ENCODE measurements around the gene MTFMT. TPM values are rescaled to one million over a fixed set of nuclear protein-coding genes. Genes with fewer than 3 reads are reported as not detected.

Gene MTFMT
- total and polyA plus RNA-seq, 2 of the 13 experiments (the other 11 are each of a cell fraction or from before 2014, with no cell fraction given) = 9.9 to 23.2 TPM

GRCh38 chr15:64970698-64971097 lies 58.7 kb downstream of the MTFMT start (continued):
- no peak for TF ChIP-seq RAD51 (IDR thresholded peaks at IDR 0.05; ENCODE audit: borderline replicate concordance)
- TF ChIP-seq CCDC6 (CRISPR knock-in tag; IDR thresholded peaks at IDR 0.05) = no peak
- TF ChIP-seq NFE2L2 (IDR thresholded peaks at IDR 0.05; ENCODE audit: low read length) = no peak
- no peak for TF ChIP-seq RXRA (CRISPR knock-in tag; IDR thresholded peaks at IDR 0.05)
- no peak for TF ChIP-seq RNF219 (CRISPR knock-in tag; IDR thresholded peaks at IDR 0.05)
- TF ChIP-seq FOSL2 (CRISPR knock-in tag; IDR thresholded peaks at IDR 0.05) = no peak
- no peak for TF ChIP-seq NKX3-1 (CRISPR knock-in tag; IDR thresholded peaks at IDR 0.05)
- TF ChIP-seq TBL1XR1 (IDR thresholded peaks at IDR 0.05; ENCODE audit: borderline replicate concordance, low read length, partially characterized antibody) = no peak
- TF ChIP-seq, protein P1, sequence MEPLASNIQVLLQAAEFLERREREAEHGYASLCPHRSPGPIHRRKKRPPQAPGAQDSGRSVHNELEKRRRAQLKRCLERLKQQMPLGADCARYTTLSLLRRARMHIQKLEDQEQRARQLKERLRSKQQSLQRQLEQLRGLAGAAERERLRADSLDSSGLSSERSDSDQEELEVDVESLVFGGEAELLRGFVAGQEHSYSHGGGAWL (CRISPR knock-in tag; IDR thresholded peaks at IDR 0.05) = no peak
- TF ChIP-seq ZNF678 (CRISPR knock-in tag; IDR thresholded peaks at IDR 0.05) = no peak
- TF ChIP-seq GABPB1 (CRISPR knock-in tag; IDR thresholded peaks at IDR 0.05) = no peak
- no peak for TF ChIP-seq NFATC3 (CRISPR knock-in tag; IDR thresholded peaks at IDR 0.05)

DNA sequence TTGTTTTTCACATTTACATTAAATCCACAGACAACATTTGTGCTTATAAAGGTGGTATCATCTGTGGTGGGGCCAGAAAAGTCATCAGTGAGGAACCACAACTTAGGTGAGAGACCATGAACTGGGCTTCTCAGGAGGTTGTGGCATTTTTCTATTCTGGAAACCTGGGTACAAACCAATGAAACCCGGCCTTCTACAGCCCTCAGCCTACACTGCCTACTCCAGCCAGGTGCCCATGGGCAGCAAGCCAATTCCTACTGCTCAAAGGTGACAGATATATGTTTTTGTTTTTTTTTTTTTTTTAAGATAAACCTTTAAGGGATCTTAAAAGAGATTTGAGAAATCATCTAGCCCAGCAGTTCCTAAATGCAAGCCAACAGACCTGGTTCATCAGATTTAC lies 60.0 kb downstream of the MTFMT start:
- BruUV-seq (replicated peaks) = no TSS peak
- H3K4me2 ChIP-seq (ENCODE audit: low read depth, low read length) = no peak overlapping the region
- ATAC-seq = no peak
- 89% methylated on average over 1 of the region's 1 CpG for WGBS (ENCODE audit: low lambda C conversion rate)
- FAIRE-seq = no peak
- in situ Hi-C loops (cut with HindIII; ENCODE audit: extremely low pct_ligation_motif_present, low pct_unique_long_range_greater_than_20kb) = no loop called here
- no peak for DNase-seq (ENCODE audit: low spot score)
- no peaks in the 10 kb centered on the region for H4K20me1 ChIP-seq (ENCODE audit: insufficient read depth, low read length)
- peaks cover 12 to 42% of the 10 kb centered on the region in 2 experiments; a peak in 4 of 5 replicates for H3K36me3 ChIP-seq (replicated peaks in 1 of 2; ENCODE audit: control insufficient read depth in 1 of 2, insufficient read depth in 2 of 2, low read length in 2 of 2)
- H3K27ac ChIP-seq (ENCODE audit: extremely low read length, insufficient read depth, low read length) = no peak overlapping the region
- CTCF ChIA-PET (ENCODE audit: low intra/inter-chr PET ratio, low total read pairs) = no interaction called here
- H3K4me3 ChIP-seq (replicated peaks in 1 of 3; ENCODE audit: insufficient read depth in 1 of 3, low read depth in 2 of 3, low read length in 3 of 3) = no peak overlapping the region
- POLR2A ChIA-PET = no interaction called here
- intact Hi-C loops (cut with micrococcal nuclease; ENCODE audit: unreplicated experiment) = no loop called here
- H3K9me3 ChIP-seq (ENCODE audit: low read length) = no peaks in the 10 kb centered on the region
- no peak overlapping the region for H3K9ac ChIP-seq (ENCODE audit: insufficient read depth, low read depth, low read length)
- no peaks in the 10 kb centered on the region for H3K27me3 ChIP-seq (ENCODE audit: control insufficient read depth in 1 of 2, insufficient read depth in 2 of 2, low read length in 2 of 2)
- H3K4me1 ChIP-seq (ENCODE audit: insufficient read depth, low read length) = no peaks in the 10 kb centered on the region
- H2AFZ ChIP-seq (ENCODE audit: low read length) = no peak overlapping the region
- H3K79me2 ChIP-seq (ENCODE audit: insufficient read depth, low read length) = no peaks in the 10 kb centered on the region
- TF ChIP-seq KAT2B (IDR thresholded peaks at IDR 0.05; ENCODE audit: borderline replicate concordance, low read depth, low read length) (no peak), HIC2 (CRISPR knock-in tag; IDR thresholded peaks at IDR 0.05; ENCODE audit: low read depth) (no peak), ZNF879 (CRISPR knock-in tag; IDR thresholded peaks at IDR 0.05) (no peak), SAP130 (CRISPR knock-in tag; IDR thresholded peaks at IDR 0.05; ENCODE audit: low read depth) (no peak), MAF1 (CRISPR knock-in tag; IDR thresholded peaks at IDR 0.05; ENCODE audit: borderline replicate concordance) (no peak), BHLHE40 (IDR thresholded peaks at IDR 0.05; ENCODE audit: low read length) (no peak), ZNF639 (CRISPR knock-in tag; conservative IDR thresholded peaks at IDR 0.05) (no peak), ZNF30 (CRISPR knock-in tag; IDR thresholded peaks at IDR 0.05) (no peak), ZKSCAN5 (CRISPR knock-in tag; IDR thresholded peaks at IDR 0.05) (no peak), ZNF83 (CRISPR knock-in tag; IDR thresholded peaks at IDR 0.05; ENCODE audit: borderline replicate concordance) (no peak)
